HepG2 (cell line): Measurements from ENCODE around the gene CTRB2. TPM values are rescaled to one million over a fixed set of nuclear protein-coding genes. Genes with fewer than 3 reads are reported as not detected.

Experiments
- ASH2L ChIP-seq: fragments of 300-600, 200-600 bp; sonication (generic); IDR thresholded peaks from 2 replicates; pipeline ENCODE4 v1.7.0; 2017; ENCODE audit warnings: low read depth, mild to moderate bottlenecking, moderate library complexity, mixed read lengths, low read length; ENCODE audit not compliant: insufficient read length
- BRF2 ChIP-seq: sonication (generic); formaldehyde crosslinking; IDR thresholded peaks from 2 replicates; pipeline ENCODE4 v1.8.1; 2022; ENCODE audit warnings: mild to moderate bottlenecking, missing genetic modification reagents
- KDM5A ChIP-seq: fragments of 200-600 bp; sonication (generic); IDR thresholded peaks from 2 replicates; pipeline ENCODE4 v1.7.0; 2018; ENCODE audit warnings: antibody characterized with exemption, mild to moderate bottlenecking, low read length, borderline replicate concordance
- MAZ ChIP-seq, 2 experiments: sonication (generic) in 1 of 2; formaldehyde crosslinking in 1 of 2; IDR thresholded peaks; 2 replicates each; pipeline versions ENCODE4 v1.5.0 to v1.6.1; 2012 to 2020; ENCODE audit warnings: low read depth in 2 of 2, mild to moderate bottlenecking in 2 of 2, borderline replicate concordance in 1 of 2, improper control_type of control experiment in 1 of 2, low read length in 1 of 2, missing genetic modification reagents in 1 of 2, moderate library complexity in 1 of 2
- MED13 ChIP-seq: sonication (generic); formaldehyde crosslinking; IDR thresholded peaks from 2 replicates; pipeline ENCODE4 v1.5.0; 2020; ENCODE audit warnings: missing genetic modification reagents
- MTF2 ChIP-seq: sonication (generic); formaldehyde crosslinking; IDR thresholded peaks from 2 replicates; pipeline ENCODE4 v1.5.0; 2020; ENCODE audit warnings: missing genetic modification reagents, borderline replicate concordance
- NFYC ChIP-seq: IDR thresholded peaks from 2 replicates; pipeline ENCODE4 v1.6.1; 2016; ENCODE audit warnings: missing genetic modification reagents, missing compliant biosample characterization
- PCBP1 ChIP-seq: fragments of 200-400 bp; formaldehyde crosslinking; IDR thresholded peaks from 2 replicates; pipeline ENCODE4 v1.6.1; 2017; ENCODE audit warnings: mild to moderate bottlenecking, low read depth, low read length, borderline replicate concordance
- RAD51 ChIP-seq: fragments of 450-650 bp; IDR thresholded peaks from 2 replicates; pipeline ENCODE4 v1.6.1; 2016; ENCODE audit warnings: borderline replicate concordance
- SCMH1 ChIP-seq: sonication (generic); formaldehyde crosslinking; IDR thresholded peaks from 2 replicates; pipeline ENCODE4 v1.9.0; 2021; ENCODE audit warnings: missing genetic modification reagents, mild to moderate bottlenecking, borderline replicate concordance
- SKI ChIP-seq: fragments of 450-650 bp; IDR thresholded peaks from one replicate; pipeline ENCODE4 v1.6.1; 2018; ENCODE audit warnings: mild to moderate bottlenecking; ENCODE audit not compliant: partially characterized antibody
- SPEN ChIP-seq: sonication (generic); formaldehyde crosslinking; IDR thresholded peaks from 2 replicates; pipeline ENCODE4 v1.5.1; 2020; ENCODE audit warnings: low read depth, mild to moderate bottlenecking, missing genetic modification reagents
- TEF ChIP-seq: sonication (generic); formaldehyde crosslinking; IDR thresholded peaks from 2 replicates; pipeline ENCODE4 v1.5.0; 2020; ENCODE audit warnings: missing genetic modification reagents
- ZBTB42 ChIP-seq: sonication (generic); formaldehyde crosslinking; IDR thresholded peaks from 2 replicates; pipeline ENCODE4 v1.5.0; 2020; ENCODE audit warnings: mild to moderate bottlenecking, missing genetic modification reagents
- ZBTB7B ChIP-seq: sonication (generic); formaldehyde crosslinking; IDR thresholded peaks from 2 replicates; pipeline ENCODE4 v1.4.0; 2020; ENCODE audit warnings: missing genetic modification reagents
- ZNF205 ChIP-seq: IDR thresholded peaks from 2 replicates; pipeline ENCODE4 v1.6.1; 2018; ENCODE audit warnings: missing biosample characterization, missing genetic modification reagents
- ZNF563 ChIP-seq: sonication (generic); formaldehyde crosslinking; IDR thresholded peaks from 2 replicates; pipeline ENCODE4 v1.8.0; 2022; ENCODE audit warnings: mild to moderate bottlenecking, moderate library complexity, missing genetic modification reagents
- ZNF580 ChIP-seq: IDR thresholded peaks from 2 replicates; pipeline ENCODE4 v1.6.1; 2016; ENCODE audit warnings: low read depth, borderline replicate concordance
- ZNF781 ChIP-seq: sonication (generic); formaldehyde crosslinking; IDR thresholded peaks from 2 replicates; pipeline ENCODE4 v1.5.1; 2020; ENCODE audit warnings: borderline replicate concordance, mild to moderate bottlenecking, missing genetic modification reagents; ENCODE audit errors: not compliant biosample characterization
- ZNF790 ChIP-seq: sonication (generic); formaldehyde crosslinking; IDR thresholded peaks from 2 replicates; pipeline ENCODE4 v1.8.0; 2022; ENCODE audit warnings: missing genetic modification reagents, mild to moderate bottlenecking, borderline replicate concordance
- ZSCAN22 ChIP-seq: sonication (generic); formaldehyde crosslinking; IDR thresholded peaks from 2 replicates; pipeline ENCODE4 v1.4.0; 2020; ENCODE audit warnings: mild to moderate bottlenecking, missing genetic modification reagents
- ZSCAN5A ChIP-seq: sonication (generic); formaldehyde crosslinking; IDR thresholded peaks from 2 replicates; pipeline ENCODE4 v1.8.0; 2022; ENCODE audit warnings: mild to moderate bottlenecking, missing genetic modification reagents, borderline replicate concordance
- polyA plus RNA-seq, 8 experiments: library from polyadenylated mRNA; depleted of rRNA in 3 of 8; stranded (reverse) in 7 of 8; unstranded in 1 of 8; fragments of >200 nt; fragmentation: Illumina TruSeq in 4 of 8; extraction: Trizol in 4 of 8; gene quantifications; 2 replicates each; pipeline versions ENCODE4 v1.2.1 to v1.2.3, GENCODE V29; 2011 to 2016; ENCODE audit warnings: low read depth in 4 of 8, missing spikeins in 1 of 8, mixed read lengths in 1 of 8; ENCODE audit not compliant: insufficient read depth in 1 of 8
- total RNA-seq, 5 experiments: library from RNA; depleted of rRNA; stranded (reverse); fragments of >200 nt; fragmentation: Illumina TruSeq; extraction: Trizol; gene quantifications; 2 replicates each; pipeline ENCODE4 v1.2.3, GENCODE V29; 2016; ENCODE audit warnings: low read depth in 1 of 5
- TF ChIP-seq, protein P1 (sequence below): sonication (generic); formaldehyde crosslinking; IDR thresholded peaks from 2 replicates; pipeline ENCODE4 v1.4.0; 2020; ENCODE audit warnings: missing genetic modification reagents, low read depth, mild to moderate bottlenecking, borderline replicate concordance
- TF ChIP-seq, protein P2 (sequence below): sonication (generic); formaldehyde crosslinking; IDR thresholded peaks from 2 replicates; pipeline ENCODE4 v1.8.0; 2022; ENCODE audit warnings: low read depth, missing genetic modification reagents

Gene CTRB2
- total and polyA plus RNA-seq, 2 of the 13 experiments (the other 11 are each of a cell fraction or from before 2014, with no cell fraction given): 0.13 TPM; not detected in 1

GRCh38 chr16:75244225-75244809 lies 37.4 kb upstream of the CTRB2 start (continued):
- TF ChIP-seq, protein P1, sequence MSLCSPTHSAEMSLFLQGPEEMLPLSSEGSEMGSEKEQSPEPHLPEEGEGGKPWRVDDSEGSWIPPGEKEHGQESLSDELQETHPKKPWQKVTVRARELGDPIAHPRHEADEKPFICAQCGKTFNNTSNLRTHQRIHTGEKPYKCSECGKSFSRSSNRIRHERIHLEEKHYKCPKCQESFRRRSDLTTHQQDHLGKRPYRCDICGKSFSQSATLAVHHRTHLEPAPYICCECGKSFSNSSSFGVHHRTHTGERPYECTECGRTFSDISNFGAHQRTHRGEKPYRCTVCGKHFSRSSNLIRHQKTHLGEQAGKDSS (CRISPR knock-in tag): no peak
- TF ChIP-seq ZNF790 (CRISPR knock-in tag) (peak; percentile 55; the same call in 1 of the 2 replicates), SKI (no peak), ZNF205 (CRISPR knock-in tag) (no peak), RAD51 (no peak), ZNF781 (CRISPR knock-in tag) (no peak), SPEN (CRISPR knock-in tag) (no peak), ZBTB7B (CRISPR knock-in tag) (no peak), ZBTB42 (CRISPR knock-in tag) (no peak), PCBP1 (no peak), BRF2 (no peak), MED13 (CRISPR knock-in tag) (no peak), NFYC (CRISPR knock-in tag) (no peak), MAZ (IDR thresholded peaks at IDR 0.05; ENCODE audit: borderline replicate concordance, low read depth, low read length) (no peak), MAZ (CRISPR knock-in tag; IDR thresholded peaks at IDR 0.05; ENCODE audit: low read depth) (no peak), MTF2 (CRISPR knock-in tag) (no peak), ZSCAN22 (CRISPR knock-in tag) (no peak), ZSCAN5A (CRISPR knock-in tag) (peak; percentile 46; the same call in 1 of the 2 replicates), ZNF563 (CRISPR knock-in tag) (no peak), ZNF580 (no peak), ASH2L (no peak), SCMH1 (CRISPR knock-in tag) (no peak), TEF (CRISPR knock-in tag) (no peak), KDM5A (no peak)
- TF ChIP-seq, protein P2, sequence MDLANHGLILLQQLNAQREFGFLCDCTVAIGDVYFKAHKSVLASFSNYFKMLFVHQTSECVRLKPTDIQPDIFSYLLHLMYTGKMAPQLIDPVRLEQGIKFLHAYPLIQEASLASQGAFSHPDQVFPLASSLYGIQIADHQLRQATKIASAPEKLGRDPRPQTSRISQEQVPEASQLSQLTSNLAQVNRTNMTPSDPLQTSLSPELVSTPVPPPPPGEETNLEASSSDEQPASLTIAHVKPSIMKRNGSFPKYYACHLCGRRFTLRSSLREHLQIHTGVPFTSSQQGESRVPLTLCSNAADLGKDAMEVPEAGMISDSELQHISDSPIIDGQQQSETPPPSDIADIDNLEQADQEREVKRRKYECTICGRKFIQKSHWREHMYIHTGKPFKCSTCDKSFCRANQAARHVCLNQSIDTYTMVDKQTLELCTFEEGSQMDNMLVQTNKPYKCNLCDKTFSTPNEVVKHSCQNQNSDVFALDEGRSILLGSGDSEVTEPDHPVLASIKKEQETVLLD: no peak
